NCI-H526 (cell line): Measurements from ENCODE around the gene NPTXR.
"Not testable (repeated sequence)": the region's sequence is repeated elsewhere in the genome, so short reads cannot be mapped to it uniquely, and the experiment has no call there.

ENCODE experiments used
- DNase-seq, 2 experiments: peaks; one replicate each; lab custom pipeline; 2025; lab: John Stamatoyannopoulos, UW

NPTXR gene

DNA sequence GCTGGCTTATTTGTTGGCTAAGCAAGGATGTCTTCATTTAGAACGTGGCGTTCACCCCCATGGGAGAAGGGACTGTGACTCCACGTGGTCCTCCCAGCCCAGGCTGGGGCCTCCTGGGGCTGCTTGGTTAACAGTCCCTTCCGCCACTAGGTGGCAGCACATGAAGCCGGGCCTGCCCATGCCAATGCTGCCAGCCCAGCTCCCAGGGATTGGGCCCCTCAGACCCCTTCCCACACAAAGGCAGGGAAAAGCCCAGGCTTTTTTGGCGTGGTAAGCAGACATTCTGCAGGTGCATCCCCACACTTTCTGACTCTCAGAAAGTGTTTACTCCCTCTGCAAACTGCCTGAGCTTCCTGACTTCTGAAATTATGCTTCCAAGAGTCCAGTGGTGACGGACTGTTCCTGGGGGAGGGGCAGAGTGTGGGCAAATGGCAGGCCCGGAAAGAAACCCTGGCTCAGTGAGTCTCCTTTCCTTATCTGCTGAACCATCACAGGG lies 25.1 kb upstream of the NPTXR start:
- DNase-seq, result peak; percentile 12 to 80

DNA sequence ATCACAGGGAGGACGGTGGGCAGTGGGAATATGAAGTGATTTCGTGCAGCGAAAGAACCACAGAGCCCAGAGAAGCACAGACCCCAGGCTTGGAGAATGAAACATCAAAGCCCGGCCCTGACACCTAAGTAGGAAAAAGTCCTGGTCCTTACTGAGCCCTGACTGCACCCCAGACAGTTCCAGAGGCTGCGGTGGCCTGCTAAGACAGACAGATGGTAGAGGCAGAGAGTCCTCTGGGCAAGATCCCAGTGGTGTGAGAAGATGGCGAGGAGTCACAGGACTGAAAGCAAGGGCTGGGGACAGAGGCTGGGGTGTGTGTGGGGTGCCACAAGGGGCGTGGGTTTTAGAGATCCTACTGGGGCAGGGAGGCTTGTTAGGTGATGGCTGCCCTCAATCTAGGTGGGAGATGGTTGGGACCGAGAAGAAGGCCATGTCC lies 24.5 kb upstream of the NPTXR start:
- DNase-seq, result no peak

DNA sequence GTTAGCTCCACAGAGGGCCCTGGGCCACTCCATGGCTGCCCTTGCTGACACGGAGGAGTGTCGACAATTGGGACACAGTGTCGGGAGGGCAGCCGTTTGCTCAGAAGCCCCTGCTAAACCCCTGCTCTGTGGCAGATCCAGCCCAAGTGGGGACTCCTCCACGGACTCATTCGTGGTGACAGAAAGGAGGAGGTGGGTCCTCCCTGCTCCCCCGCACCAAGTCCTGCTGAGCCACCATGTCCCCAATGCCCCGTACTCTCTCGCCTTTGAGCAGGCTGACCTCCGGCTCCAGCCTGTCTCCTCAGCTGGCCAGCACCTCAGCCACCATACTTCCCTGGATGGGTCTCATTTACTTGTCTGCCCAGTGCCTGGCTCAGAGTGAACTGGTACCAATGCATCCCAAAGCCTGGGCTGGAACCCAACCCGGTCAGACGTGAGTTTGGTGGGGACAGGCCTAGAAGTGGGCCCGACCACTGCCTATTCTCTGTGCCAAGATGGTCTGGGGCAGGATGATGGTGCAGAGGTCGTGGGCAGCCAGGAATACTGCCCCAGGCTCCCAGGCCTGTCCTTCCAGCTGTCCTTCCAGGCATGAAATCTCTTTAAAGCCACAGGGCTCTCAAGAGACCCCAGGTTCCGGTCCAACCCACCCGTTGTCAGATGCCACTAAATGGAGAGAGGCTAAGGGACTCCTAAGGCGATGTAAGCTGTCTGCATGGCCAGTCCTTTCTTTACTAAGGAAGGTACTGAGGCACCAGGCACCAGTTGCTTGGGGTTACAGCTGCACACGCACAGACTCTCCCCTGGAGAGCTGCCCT lies 23.9 kb upstream of the NPTXR start:
- DNase-seq, result no peak

- no peak for DNase-seq
These were observed 23.3 kb upstream of the NPTXR start for GRCh38 chr22:38867124-38867455.

- DNase-seq, result no peak
These were observed 22.7 kb upstream of the NPTXR start for GRCh38 chr22:38866399-38867123.

GRCh38 chr22:38866024-38866398 lies 22.2 kb upstream of the NPTXR start:
- DNase-seq, result no peak

GRCh38 chr22:38865201-38866023 lies 21.6 kb upstream of the NPTXR start:
- no peak for DNase-seq

GRCh38 chr22:38864361-38865191 lies 20.7 kb upstream of the NPTXR start:
- no peak for DNase-seq

DNA sequence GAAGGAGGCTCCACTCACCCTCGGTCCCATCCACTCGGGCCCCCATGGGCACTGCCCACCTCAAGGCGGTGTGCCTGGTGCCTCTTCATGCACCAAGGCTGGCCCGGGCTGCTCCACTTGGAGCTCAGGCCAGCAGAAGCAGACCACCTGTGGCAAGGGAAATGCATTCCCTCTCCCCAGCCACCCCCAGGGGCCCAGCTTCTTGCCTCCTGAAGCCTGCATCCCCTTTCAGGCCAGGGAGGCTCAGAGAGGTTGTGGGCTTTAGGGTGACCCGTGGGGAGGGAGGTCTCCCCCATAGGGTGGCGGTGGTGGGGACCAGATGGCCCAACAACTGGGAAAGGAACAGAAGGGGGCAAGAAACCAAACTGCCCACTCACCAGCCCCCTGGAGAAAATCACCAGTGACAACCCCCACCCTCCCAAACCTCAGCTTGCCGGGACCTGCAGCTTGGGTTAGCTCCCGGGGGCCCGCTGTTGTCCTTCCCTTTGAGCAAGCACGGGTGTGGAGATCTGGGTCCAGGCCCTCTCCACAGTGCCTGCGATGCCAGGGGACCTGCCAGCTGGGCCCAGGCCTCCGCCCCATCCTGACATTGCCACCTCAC lies 19.8 kb upstream of the NPTXR start:
- DNase-seq, result no peak

DNA sequence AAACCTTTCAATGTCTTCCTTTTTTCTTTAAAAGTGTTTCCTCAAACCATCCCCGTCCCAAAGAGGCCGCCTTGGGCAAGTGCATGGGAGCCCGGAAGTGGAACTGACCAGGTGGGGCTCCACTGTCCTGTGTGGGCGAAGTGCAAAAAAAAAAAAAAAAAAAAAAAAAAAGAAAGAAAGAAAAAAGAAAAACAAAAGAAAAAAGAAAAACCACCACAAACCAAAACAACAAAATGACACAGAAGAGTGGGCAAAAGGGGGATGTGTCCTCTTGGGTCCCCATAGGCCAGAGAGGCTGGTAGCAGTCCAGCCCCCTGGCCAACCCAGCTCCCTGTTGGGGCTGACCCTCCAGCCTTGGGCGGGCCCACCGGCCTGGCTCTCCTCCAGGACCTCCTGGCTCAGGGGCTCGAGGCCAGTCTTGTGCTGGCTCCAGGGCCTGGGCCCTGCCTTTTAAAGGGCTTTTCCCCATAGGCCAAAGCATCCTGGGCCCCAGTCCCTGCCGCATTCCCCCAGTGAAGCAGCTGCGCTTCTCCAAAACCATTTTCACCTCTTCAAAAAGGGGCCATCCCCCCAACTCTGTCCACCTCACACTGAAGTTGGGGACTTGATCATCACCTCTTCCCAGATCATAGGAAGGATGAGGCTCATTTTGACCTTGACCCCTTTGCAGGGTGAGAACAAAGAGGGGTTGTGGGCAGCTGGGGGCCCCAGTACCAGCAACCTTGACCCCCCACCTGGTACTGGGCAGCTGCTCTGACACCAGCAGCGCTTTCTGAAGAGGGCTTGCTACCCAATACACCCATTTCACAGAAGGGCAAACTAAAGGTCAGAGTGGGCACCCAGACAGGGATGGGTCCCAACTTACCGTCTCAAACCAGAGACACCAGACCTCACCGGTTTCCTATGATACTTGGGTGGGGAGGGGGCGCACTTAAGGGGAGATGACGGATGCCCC lies 18.8 kb upstream of the NPTXR start:
- no peak for DNase-seq

DNA sequence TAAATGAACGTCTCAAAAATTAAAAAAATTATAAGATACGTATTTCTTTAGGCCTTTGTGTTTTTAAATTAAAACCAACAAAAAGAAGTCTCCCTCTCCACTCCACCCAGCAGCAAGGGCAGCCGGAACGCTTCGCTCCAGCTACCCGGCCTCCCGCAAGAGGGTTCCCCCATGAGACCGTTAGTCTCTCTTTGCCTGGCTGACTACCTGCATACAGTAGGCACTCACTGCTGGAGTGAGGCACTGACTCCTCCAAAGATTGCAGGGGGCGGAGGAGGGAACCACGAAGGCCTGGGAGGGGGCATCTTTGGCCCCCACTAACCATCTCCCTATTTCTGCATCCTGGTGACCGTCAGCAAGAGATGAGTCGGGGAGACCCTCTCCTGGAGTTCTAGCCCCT lies 18.1 kb upstream of the NPTXR start:
- DNase-seq, result no peak

GRCh38 chr22:38861170-38861876 lies 17.5 kb upstream of the NPTXR start:
- no peak for DNase-seq

GRCh38 chr22:38860283-38861169 lies 16.7 kb upstream of the NPTXR start:
- DNase-seq, result peak in 1 of 2 experiments; percentile 43

- no peak for DNase-seq
These were observed 15.9 kb upstream of the NPTXR start for GRCh38 chr22:38859581-38860282.

GRCh38 chr22:38858492-38858891 lies 14.7 kb upstream of the NPTXR start:
- DNase-seq, result no peak

DNA sequence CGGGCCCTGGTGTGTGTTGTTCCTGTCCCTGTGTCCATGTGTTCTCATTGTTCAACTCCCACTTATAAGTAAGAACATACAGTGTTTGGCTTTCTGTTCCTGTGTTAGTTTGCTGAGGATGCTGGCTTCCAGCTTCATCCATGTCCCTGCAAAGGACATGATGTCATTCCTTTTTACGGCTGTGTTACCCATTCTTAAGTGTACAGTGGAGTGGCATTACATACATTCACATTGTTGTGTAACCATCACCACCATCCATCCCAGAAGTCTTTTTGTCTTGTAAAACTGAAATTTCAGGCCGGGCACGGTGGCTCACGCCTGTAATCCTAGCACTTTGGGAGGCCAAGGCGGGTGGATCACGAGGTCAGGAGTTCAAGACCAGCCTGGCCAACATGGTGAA lies 10.6 kb upstream of the NPTXR start:
- not testable (repeated sequence) for DNase-seq

DNA sequence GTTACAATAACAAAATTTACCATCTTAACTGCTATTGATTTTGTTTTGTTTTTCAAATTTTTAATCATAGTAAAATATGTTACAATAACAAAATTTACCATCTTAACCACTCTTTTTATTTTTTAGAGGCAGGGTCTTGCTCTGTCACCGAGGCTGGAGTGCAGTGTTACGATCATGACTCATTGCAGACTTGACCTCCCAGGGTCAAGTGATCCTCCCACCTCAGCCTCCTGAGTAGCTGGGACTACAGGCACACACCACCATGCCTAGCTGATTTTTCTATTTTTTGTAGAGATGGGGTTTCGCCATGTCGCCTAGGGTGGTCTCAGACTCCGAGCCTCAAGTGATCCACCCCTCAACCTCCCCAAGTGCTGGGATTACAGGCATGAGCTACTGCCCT lies 10.1 kb upstream of the NPTXR start:
- DNase-seq, result not testable (repeated sequence)

DNA sequence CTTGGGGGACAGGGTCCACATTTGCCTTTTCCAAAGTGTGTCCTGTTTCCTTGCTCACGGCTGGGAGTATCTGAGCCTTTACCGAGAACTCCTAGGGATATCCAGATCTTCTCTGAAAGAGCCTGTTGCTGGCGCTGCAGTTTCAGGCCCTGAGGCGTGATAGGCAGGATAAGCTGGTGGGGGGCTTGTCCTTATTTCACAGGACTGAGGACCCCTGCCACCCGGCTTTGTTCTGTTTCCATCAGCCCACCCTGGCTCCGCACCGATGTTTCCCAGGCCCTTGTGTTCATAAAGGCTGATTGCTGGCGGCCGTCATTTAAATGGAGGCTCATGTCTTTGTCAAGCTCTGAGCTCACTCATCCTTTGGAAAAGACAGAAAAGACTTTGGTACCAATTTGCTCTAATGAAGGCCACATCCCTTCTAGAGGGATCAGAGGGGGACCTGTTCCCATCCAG lies 9.4 kb upstream of the NPTXR start:
- DNase-seq, result no peak
